Duodenal mucosa (tissue), 2 donors: ENCODE results near the gene BCOR.

ENCODE experiments used
- H3K27ac ChIP-seq: one replicate; pipeline ENCODE4 v1.7.0; 2013; ENCODE audit warnings: low read depth, low read length
- H3K27me3 ChIP-seq, 2 donors: one replicate each; pipeline ENCODE4 v1.7.0; 2013; ENCODE audit warnings: low read length in 2 of 2, control low read depth in 1 of 2; ENCODE audit not compliant: insufficient read depth in 2 of 2, control insufficient read depth in 1 of 2
- H3K36me3 ChIP-seq, 2 donors: one replicate each; pipeline ENCODE4 v1.7.0; 2013; ENCODE audit warnings: low read length in 2 of 2, control low read depth in 1 of 2; ENCODE audit not compliant: insufficient read depth in 2 of 2, control insufficient read depth in 1 of 2
- H3K4me1 ChIP-seq, 2 donors: one replicate each; pipeline ENCODE4 v1.7.0; 2013; ENCODE audit warnings: low read length in 2 of 2, control low read depth in 1 of 2; ENCODE audit not compliant: insufficient read depth in 2 of 2, control insufficient read depth in 1 of 2
- H3K4me3 ChIP-seq, 2 donors: one replicate each; pipeline ENCODE4 v1.7.0; 2013; ENCODE audit warnings: low read length in 2 of 2, low read depth in 1 of 2
- H3K9ac ChIP-seq, 2 donors: one replicate each; pipeline ENCODE4 v1.7.0; 2013; ENCODE audit warnings: low read length in 2 of 2, low read depth in 1 of 2
- H3K9me3 ChIP-seq, 2 donors: one replicate each; pipeline ENCODE4 v1.7.0; 2013; ENCODE audit warnings: low read length in 2 of 2, control low read depth in 1 of 2; ENCODE audit not compliant: control insufficient read depth in 1 of 2

BCOR gene

DNA sequence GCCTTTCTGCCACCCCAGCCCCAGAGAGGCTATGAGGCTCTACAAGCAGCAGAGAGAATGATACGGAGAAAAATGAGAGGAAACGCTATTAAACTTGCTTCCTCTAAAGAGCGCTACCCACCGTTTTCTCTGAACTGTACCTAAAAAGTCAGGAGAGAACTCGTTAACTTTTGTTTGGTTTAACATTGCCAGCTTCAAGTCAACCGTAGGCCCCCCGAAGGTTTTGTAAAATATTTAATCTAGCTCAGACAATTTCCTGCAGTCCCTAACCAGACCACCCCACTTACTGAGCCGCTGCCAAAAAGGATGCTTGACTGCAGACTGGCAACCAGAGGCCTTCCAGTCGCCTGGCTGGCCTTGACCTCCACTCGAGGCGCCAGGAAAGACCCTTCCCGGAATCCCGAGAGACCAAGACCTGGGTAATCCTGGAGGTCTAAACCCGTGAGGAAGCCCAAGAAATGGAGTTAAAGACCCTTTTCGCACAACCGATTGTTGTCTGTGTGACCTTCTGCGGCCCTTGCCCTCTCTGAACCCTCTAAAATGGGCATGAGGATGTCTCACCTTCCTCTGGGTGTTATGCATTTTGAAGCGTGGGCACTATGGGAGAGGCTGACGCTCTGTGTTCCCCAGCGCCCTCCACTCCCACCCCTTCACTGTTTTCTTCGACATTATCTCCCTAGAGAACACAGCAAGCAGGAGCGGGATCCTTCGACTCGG is 86.3 kb downstream of the BCOR start:
- peaks cover 0 to 14% of the 10 kb centered on the region in 2 donors for H3K4me1 ChIP-seq
- H3K36me3 ChIP-seq, result no peaks in the 10 kb centered on the region
- H3K27ac ChIP-seq, result no peak overlapping the region
- no peaks in the 10 kb centered on the region for H3K9me3 ChIP-seq
- H3K27me3 ChIP-seq, result no peaks in the 10 kb centered on the region
- peak overlapping the region in 1 of 2 donors; percentile 61 for H3K4me3 ChIP-seq
- peak overlapping the region in 1 of 2 donors; percentile 25 for H3K9ac ChIP-seq

DNA sequence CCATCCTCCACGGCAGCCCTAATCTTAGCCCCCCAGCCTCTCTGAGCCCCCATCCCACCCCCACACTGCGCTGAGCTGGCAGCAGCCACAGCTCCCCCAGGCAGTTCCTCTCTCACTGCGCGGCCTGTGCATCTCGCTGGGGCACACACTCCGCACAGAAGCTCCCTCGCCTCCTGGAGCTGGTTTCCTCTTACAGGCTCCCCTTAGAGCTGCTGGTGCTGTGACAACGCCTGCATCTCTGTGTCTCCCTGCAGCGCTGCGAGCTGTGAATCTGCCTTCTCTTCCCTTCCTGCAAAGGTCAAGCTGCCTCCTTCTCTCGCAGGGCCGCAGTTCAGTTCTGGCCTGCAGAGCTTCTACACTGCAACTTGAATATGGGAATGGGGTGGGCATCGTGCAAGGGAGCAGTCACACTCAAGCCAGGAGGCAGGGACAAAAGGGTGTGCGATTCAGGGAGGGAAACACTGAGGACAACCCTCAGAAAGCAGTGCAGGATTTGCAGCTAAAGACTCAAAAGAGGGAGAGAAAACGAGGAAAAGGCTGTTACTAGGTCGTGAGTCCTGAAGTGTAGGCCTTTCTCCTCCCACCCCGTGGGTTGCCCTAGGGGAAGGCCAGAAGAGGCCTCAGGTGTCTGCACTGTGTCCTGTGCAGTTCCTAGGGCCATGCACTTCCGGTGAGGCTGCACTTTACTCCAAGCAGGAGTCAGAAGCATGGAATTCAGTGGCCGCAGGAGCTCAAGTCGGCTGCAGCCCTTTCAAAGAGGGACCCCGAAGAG is 87.0 kb downstream of the BCOR start:
- H3K9ac ChIP-seq, result no peak overlapping the region
- no peaks in the 10 kb centered on the region for H3K36me3 ChIP-seq
- H3K4me3 ChIP-seq, result no peak overlapping the region
- peaks cover 0 to 19% of the 10 kb centered on the region in 2 donors for H3K4me1 ChIP-seq
- H3K27me3 ChIP-seq, result no peaks in the 10 kb centered on the region
- no peak overlapping the region for H3K27ac ChIP-seq
- no peaks in the 10 kb centered on the region for H3K9me3 ChIP-seq

DNA sequence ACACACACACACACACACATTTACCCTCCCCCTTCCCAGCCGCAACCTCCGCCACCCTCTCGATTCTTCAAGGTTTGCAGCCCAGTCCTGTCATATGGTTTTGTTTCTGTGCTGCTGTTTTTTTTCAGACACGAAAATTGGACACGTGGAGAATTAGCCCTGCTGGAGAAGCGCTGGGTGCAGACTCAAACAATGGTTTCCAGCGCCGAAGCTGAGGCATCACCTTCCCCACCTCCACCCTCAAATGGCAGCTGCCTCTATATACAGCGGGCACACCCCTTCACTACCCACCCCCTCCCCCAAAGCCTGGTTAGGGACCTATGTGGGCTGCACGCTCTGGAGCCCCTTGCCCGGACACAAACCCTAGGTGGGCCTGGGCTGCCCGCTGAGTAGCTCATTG is 87.9 kb downstream of the BCOR start:
- H3K4me1 ChIP-seq, result peaks cover 0 to 19% of the 10 kb centered on the region in 2 donors
- H3K27me3 ChIP-seq, result no peaks in the 10 kb centered on the region
- H3K4me3 ChIP-seq, result no peak overlapping the region
- H3K9me3 ChIP-seq, result no peaks in the 10 kb centered on the region
- H3K36me3 ChIP-seq, result no peaks in the 10 kb centered on the region
- H3K27ac ChIP-seq, result no peak overlapping the region
- H3K9ac ChIP-seq, result no peak overlapping the region

DNA sequence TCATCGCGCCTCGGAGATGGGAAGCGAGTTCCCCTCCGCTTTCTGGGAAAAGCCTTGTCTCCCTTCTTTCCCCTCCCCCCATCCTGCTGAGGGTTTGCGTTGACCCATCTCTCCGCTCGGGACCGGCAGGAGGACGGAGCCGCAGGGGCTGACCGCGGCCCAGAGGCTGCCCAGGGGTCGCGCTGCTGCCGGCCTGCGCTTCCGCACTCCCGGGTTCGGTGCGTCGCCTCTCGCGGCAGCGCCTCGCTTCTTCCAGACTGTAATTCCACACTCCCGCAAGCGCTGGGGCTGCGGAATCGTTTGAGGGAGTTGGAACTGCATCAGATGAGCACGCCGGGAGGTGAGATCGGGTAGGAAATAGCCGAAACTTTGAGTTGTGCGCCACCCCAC is 88.3 kb downstream of the BCOR start:
- no peaks in the 10 kb centered on the region for H3K27me3 ChIP-seq
- H3K9me3 ChIP-seq, result no peaks in the 10 kb centered on the region
- no peak overlapping the region for H3K9ac ChIP-seq
- no peak overlapping the region for H3K27ac ChIP-seq
- H3K36me3 ChIP-seq, result no peaks in the 10 kb centered on the region
- H3K4me3 ChIP-seq, result peak overlapping the region in 1 of 2 donors; percentile 43
- peaks cover 0 to 19% of the 10 kb centered on the region in 2 donors for H3K4me1 ChIP-seq

DNA sequence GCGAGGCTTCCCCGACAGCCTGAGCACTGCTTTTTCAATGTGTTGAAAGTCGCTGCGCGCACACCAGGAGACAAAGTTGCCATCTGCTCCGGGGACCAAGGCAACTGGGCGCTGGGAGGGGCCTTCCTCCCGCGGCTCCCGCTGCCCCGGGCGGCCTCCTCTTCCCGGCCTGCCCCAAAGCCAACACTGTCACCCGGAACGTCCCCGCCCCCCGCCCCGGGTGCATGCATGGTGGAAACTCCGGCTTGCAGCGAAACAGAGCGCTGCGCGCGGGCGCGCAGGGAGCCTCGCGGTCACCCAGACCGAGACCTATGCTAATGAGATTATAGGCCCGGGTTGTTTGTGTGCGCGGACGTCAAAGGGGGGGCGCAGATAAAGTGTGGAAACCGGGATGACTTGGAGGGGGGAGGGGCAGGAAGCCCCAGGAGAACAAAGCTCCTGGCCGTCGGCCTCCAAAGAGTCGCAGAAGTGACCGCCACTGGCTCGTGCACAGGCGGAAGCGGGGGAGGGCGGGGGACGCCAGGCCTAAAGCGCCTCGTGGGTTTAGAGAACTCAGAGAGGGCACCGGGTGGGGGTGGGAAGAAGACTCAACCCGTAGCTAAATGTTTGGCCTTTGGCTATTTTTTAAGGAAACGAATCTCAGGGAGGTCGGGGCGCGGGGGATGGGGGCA is 88.8 kb downstream of the BCOR start:
- Histone ChIP-seq H3K9ac (no peak overlapping the region), H3K4me1 (peaks cover 0 to 19% of the 10 kb centered on the region in 2 donors), H3K27me3 (no peaks in the 10 kb centered on the region), H3K4me3 (peak overlapping the region in 1 of 2 donors; percentile 52), H3K27ac (no peak overlapping the region), H3K9me3 (no peaks in the 10 kb centered on the region), H3K36me3 (no peaks in the 10 kb centered on the region)

DNA sequence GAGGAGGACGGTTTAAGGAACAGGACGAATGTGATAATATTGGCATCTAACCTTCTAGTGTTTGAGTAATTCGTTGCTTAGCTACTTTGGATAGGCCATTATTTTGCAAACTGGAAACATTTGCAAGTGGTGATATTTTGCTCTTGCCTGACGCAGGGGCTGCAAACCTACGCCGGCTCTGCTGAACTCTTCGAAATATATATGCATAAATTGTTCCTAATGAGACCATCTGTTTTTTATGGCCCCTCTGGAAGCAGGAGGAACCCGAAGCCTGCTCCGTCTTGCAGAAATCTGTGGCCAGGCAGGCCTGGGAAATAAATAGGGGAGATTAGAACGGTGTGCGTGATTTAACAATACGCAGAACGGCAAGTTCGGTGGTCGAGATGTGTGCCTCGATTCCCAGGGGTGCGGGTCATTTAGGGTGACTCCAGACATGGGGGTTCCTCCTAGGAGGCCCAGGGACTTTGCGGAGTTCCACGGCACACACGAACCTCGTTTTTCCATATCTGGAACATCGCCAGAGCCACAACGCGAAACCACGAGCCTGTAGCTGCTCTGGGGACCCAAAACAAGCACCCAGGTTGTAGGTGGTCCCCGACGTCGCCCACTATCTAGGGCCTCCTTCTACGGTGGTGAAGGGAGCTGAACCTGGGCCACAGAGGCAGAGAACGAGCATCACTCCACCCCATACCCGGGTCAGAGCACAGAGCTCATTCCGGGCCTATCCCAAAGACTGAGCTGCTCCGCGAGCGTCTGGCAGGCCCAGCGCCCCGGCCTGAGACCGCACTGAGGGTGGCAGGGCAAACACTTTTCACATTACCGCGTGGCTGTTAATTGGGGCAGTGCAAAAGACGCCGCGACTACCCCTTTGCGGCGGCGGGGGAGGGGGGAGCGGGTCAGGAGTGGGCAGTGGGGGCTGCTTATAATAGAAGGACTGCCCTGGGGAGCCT is 89.7 kb downstream of the BCOR start:
- Histone ChIP-seq H3K36me3 (no peaks in the 10 kb centered on the region), H3K4me3 (no peak overlapping the region), H3K27ac (no peak overlapping the region), H3K4me1 (peaks cover 3 to 19% of the 10 kb centered on the region in 2 donors), H3K9ac (no peak overlapping the region), H3K9me3 (no peaks in the 10 kb centered on the region), H3K27me3 (no peaks in the 10 kb centered on the region)

DNA sequence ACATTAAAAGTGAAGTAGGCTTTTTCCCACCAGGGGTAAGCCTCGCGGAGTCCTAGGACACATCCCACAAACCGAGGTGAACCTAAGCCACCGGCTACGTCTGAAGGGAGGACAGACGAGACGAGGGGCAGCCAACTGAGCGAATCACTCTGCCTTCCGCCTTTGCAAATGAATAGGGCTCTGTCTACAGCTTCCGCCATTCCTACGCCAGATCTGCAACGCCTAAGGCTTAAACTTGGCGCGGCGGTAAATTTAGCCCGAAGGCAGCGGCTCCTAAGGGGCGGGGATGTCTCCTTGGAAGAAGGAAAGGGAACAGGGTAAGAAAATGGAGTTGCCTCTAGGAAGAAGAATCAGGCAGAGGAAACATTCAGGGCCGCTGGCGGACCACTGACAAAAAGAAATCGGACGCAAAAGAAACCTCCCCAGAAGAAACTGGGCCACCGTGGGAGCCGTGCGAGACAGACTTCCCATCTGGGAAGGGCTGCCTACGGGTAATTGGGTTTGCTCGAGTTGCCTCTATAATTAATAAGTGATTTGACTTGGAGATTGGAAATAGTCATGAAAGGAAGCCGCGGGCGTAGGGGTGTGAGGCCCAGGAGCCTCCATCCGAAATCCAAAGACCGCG is 90.5 kb downstream of the BCOR start:
- H3K4me1 ChIP-seq, result peaks cover 3 to 15% of the 10 kb centered on the region in 2 donors
- no peaks in the 10 kb centered on the region for H3K9me3 ChIP-seq
- no peak overlapping the region for H3K4me3 ChIP-seq
- no peak overlapping the region for H3K27ac ChIP-seq
- no peaks in the 10 kb centered on the region for H3K27me3 ChIP-seq
- no peaks in the 10 kb centered on the region for H3K36me3 ChIP-seq
- H3K9ac ChIP-seq, result no peak overlapping the region

DNA sequence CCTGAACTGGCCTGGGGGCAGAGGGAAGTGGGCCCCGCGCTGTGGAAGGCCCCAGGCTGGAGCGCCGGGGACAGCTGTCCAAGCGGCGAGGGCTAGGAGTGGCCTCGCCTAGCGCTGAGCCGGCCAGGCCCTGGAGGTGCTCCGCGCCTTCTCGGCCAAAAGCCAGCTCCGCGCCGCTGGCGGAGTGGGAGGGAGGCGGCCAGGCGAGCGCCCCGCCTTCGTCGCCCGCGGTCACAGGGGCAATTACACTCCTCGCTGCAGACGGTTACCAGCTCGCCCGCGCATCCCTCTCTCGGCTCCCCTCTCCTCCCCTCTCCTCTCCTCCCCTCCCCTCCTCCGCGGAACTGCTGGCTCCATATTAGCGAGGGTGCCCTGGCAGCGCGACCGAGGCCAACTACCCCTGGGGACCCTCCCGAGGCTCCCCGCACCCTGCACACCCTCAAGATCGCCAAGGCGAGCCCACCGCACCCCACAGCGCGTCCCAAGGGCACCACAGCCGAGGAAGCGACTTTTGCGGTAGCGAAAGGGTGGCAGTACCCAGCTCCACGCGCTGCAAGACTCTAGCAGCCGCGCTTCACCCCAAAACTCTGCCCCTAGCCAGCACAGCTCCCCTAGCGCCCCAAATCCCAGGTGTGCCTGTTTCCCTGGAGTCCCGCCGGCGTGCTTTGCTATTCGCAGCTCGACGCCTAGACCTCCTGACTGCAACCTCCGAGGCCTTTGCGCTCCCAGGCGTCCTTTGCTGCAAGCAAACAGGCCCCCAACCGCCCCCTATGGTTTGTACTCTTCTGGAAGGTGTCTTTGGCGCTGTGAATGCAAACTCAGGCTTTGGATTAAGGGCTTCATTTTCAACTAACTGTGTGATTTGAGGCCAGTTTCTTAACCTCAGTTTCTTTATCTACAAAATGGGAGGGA is 91.4 kb downstream of the BCOR start:
- H3K27ac ChIP-seq, result no peak overlapping the region

More for the DNA sequence above, 91.4 kb downstream of the BCOR start:
- H3K9ac ChIP-seq, result no peak overlapping the region
- H3K27me3 ChIP-seq, result no peaks in the 10 kb centered on the region
- no peaks in the 10 kb centered on the region for H3K9me3 ChIP-seq
- H3K36me3 ChIP-seq, result no peaks in the 10 kb centered on the region
- peaks cover 3 to 11% of the 10 kb centered on the region in 2 donors for H3K4me1 ChIP-seq
- peak overlapping the region; percentile 22 to 28 for H3K4me3 ChIP-seq
